ENCODE results near the gene PPP3CA.
"Not testable (repeated sequence)": the region's sequence is repeated elsewhere in the genome, so short reads cannot be mapped to it uniquely, and the experiment has no call there.

Gene PPP3CA

DNA sequence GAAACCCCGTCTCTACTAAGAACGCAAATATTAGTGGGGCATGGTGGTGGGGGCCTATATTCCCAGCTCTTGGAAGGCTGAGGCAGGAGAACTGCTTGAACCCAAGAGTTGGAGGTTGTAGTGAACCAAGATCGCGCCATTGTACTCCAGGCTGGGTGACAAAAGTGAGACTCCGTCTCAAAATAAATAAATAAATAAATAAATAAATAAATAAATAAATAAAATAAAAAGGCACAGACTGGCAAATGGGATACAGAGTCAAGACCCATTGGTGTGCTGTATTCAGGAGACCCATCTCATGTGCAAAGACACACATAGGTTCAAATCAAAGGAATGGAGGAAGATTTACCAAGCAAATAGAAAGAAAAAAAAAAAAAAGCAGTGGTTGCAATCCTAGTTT is 216.3 kb downstream of the PPP3CA start:
- DNase-seq: not testable (repeated sequence)

DNA sequence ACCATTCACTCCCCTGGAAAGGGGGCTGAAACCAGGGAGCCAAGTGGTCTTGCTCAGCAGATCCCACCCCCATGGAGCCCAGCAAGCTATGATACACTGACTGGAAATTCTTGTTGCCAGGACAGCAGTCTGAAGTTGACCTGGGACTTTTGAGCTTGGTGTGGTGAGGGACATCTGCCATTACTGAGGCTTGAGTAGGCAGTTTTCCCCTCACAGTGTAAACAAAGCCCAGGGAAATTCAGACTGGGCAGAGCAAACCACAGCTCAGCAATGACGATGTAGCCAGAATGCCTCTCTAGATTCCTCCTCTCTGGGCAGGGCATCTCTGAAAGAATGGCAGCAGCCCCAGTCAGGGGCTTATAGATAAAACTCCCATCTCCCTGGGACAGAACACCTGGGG is 218.4 kb downstream of the PPP3CA start:
- not testable (repeated sequence) for DNase-seq

DNA sequence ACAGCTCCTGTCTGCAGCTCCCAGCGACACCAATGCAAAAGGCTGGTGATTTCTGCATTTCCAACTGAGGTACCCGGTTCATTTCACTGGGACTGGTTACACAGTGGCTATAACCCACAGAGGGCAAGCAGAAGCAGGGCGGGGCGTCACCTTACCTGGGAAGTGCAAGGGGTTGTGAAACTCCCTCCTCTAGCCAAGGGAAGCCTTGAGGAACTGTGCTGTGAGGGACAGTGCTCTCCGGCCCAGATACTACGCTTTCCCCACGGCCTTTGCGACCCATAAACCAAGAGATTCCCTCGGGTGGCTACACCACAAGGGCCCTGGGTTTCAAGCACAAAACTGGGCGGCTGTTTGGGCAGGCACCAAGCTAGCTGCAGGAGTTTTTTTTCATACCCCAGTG is 218.9 kb downstream of the PPP3CA start:
- DNase-seq: no peak

DNA sequence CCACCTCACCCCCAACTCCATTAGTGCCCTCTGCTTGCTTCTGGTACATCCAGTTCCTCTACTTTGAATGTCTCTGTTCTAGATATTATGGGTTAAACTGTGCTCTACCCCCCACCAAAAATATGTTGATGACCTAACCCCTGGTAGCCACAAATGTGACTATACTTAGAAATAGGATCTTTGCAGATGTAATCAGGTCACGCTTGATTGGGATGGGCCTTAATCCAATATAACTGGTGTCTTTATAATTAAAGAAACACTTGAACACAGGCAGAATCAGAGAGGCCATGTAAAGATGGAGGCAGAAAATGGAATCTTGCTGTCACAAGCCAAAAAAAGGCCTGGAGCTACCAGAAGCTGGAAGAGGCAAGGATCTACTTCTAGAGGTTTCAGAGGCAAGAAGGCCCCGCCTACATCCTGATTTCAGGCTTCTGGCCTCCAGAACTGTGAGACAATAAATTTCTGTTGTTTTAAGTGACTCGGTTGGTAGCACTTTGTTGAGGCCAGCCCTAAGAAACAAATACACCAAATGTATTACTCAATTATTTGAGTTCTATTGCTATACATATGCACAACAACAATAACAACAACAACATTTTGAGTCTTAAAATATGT is 220.0 kb downstream of the PPP3CA start:
- DNase-seq: no peak

GRCh38 chr4:101126059-101126458 is 221.3 kb downstream of the PPP3CA start:
- DNase-seq: no peak

DNA sequence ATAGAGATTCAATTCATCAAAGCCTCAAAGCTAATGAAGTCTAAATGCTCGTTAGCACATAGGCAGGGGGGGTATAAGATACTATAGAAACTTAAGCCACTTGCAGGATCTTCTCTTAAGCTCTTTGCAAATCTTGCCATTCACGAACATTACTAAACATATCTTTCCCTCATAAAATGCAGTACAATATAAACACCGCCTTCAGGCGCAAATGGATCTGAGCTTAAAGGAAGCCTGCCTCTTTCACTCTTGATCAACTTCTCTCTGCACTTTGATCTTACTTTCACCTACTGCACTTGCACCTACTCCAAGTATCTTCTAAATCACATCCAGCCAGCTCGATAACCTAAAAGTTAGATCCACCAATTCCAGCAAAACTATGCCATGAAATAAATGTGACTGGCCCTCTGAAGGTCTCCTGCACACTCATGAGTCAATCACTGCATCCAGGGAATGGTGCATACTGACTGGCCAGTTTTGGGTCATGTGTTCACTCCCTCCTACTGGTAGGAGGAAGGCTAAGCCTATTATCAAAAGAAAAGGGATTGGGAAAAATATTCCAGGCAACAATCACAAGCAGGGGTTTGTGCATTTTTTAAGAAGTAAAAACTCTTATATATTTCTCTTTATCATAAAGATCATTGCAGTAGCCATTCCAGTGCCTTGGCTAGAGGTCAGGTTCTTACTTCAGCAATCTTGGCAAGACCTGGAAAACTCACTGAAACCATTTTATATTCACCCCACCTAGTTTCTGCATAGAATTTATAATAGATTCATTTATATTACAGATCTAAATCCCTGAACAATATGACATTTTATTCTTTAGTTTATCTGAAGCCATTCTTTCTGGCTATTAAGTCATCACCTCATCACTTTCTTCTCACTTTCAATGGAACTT is 222.0 kb downstream of the PPP3CA start:
- DNase-seq: no peak

DNA sequence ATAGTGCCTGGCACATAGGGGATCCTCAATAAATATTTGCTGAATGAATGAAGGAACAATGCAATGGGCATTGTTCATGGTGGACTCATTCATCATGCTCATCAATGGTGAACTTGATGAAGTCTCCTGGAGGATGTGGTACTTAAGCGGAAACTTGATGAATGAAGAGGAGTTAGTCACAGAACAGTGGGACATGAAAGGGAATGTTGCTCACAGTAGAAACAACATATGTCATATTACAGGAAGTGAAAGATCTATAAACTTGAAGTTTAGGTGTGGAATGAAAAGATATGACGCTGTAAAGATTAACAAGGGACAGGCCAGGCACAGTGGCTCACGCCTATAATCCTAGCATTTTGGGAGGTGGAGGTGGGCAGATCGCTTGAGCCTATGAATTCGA is 224.1 kb downstream of the PPP3CA start:
- no peak for DNase-seq

DNA sequence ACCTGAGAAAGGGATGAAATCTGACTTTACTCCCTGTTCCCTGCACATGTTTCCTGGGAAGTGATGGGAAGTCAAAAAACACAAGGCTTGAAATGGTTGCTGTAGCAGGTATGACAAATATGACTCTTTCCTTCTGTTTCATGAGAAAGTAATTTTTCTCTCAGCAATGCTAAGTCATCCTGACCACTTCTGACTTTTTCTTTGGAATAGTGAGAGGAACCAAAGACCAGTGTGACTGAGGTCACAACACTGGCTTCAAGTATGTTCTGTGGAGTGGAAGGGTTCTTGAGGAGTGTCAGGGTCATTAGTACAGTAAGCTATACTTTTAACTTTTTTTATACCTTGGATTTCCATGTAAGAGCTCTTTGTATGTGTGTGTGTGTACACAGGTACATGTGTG is 225.3 kb downstream of the PPP3CA start:
- DNase-seq: no peak

GRCh38 chr4:101119141-101119540 is 228.2 kb downstream of the PPP3CA start:
- no peak for DNase-seq

DNA sequence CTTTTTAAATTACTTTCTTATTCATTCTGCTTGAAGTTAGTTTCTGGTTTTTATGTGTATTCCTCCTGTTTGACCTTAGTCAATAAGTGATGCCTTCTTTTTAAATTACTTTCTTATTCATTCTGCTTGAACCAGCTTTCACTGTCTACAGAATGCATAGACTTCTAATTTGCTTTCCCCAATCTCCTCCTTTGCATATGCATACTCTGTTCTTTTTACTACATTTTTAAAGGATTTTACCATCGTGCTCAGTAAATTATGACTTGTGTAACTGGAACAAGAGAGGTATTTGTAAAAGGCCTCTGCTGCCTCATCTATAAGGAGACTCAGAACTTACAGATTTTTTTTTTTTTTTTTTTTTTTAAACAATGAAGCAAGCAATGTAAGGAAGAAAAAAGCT is 228.7 kb downstream of the PPP3CA start:
- DNase-seq: no peak

DNA sequence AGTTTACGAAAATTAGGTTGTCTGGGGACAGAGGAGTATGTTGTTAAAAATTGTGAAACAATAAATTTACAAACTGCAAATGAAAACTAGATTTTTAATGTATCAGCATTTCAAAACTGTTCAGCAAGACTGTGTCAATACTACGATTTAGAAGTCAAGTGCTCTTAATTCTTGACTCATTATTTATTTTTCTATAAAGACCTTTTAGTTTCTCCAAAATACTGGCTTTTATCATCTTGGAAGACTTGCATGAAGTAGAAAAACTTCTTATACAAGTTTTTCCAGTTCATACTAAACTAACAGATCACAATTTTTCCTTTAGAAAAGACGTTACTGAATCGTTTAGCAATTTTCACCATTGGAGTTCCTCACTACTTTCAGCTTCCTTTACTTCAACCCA is 231.4 kb downstream of the PPP3CA start:
- no peak for DNase-seq

DNA sequence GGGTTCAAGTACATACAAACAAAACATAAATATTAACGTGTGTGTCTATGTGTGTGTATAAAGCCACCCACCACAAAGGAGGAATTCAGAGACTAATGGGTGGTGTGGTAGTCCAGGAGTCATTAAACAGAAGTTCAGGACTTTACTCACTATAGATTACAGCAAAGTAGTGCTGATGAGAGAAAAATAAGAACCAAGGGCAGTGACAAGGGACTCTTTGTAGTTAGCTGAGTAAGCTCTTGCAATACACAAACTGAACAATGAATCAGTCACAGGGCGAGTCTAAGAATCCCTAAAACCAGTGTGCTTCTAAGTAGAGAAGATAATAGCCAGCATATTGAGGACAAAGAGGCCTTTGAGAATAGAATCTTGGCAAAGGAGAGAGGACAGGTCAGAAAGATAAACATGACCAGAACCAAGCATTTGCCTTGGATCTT is 232.4 kb downstream of the PPP3CA start:
- no peak for DNase-seq

DNA sequence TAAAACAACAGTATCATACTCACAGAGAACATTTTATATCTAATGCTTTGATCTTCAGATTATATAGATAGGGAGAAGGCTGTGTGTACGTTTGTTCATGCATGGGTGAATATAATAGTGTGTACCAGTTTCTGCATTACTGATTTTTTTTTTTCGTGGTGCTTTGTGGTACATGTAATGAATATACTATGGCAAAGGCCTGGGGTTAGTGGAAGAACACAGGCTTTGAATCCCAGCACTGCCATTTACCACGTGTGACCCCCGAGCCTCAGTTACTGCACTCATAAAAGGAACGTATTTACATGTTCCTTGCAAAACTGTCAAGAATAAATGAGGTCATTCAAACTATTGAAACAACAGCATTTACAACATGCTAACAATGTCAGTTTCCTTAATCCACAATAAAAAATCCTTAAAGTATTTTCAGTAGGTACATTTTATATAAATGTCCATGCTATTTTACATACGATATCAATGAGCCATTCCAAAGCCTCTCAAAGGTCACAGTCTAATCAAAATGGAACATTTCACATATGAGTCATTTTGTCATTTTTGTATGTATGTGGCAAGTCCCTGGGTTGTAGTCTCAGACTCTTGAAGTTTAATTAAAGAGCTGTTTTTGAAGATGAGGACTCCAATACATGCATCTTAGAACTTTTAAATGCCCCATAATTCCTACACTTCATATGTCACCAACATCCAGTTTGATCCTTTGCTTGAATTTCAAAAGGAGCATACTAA is 242.8 kb downstream of the PPP3CA start:
- no peak for DNase-seq

DNA sequence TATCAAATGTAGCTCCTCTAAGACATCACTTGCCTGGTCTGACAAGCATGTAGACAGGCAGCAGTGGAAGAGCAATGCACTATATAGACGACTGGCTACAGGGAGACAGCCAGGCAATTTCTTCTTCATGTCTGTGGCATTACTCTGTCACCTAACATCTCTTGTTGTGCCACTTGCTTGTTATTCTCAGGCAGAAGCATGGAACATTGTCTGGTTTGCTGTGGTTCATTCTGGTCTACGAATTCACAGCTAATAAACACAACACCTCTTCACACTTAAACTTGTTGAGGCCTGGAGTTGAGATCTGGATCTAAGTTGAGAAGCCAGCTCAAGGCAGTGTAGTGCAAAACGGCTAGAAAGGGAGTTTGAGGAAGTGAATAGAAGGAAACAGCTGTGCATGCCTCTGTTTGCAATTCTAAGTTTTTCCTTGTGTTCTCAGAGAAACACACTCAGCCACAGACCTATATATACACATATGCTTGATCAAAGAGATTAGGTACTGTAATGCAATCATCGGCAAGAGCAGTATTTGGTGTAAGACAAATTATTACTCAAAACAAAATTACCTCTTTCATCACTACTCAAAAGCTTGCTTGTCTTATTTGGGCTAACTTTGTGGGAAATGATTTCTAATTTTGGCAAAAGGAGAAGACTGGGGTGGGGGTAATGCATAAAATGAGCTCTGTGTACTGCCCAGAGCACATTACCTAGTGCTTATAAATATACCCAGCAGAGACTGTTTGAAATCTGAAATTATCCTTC is 243.8 kb downstream of the PPP3CA start:
- DNase-seq: no peak

DNA sequence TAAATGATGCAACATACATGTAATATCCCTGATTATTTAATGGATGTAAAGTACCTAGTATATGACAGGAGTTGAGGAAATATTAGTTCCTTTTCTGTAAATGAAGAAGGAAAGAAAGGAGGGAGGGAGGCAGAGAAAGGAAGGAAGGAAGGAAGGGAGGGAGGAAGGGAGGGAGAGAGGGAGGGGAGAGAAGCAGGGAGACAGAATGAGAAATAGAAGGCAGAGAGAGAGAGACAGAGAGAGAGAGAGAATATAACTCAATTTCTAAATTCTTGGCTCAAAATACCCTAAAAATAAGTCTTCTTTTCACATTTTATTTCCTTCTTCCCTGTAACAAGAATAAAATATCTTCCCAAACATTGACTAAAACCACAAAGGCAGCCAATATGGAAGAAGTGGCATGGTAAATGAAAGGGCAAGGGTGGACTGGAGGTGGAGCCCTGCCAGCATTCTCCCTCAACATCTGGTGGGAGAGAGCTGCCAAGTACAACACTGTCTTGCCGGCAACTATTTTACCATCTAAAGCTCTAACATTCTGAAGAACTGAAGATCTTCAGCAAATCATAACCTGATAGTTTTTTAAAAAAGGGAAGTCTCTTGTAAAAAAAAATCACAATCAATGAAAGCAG is 245.1 kb downstream of the PPP3CA start:
- DNase-seq: no peak

- no peak for DNase-seq
These were observed 246.3 kb downstream of the PPP3CA start for GRCh38 chr4:101101072-101101471.

DNA sequence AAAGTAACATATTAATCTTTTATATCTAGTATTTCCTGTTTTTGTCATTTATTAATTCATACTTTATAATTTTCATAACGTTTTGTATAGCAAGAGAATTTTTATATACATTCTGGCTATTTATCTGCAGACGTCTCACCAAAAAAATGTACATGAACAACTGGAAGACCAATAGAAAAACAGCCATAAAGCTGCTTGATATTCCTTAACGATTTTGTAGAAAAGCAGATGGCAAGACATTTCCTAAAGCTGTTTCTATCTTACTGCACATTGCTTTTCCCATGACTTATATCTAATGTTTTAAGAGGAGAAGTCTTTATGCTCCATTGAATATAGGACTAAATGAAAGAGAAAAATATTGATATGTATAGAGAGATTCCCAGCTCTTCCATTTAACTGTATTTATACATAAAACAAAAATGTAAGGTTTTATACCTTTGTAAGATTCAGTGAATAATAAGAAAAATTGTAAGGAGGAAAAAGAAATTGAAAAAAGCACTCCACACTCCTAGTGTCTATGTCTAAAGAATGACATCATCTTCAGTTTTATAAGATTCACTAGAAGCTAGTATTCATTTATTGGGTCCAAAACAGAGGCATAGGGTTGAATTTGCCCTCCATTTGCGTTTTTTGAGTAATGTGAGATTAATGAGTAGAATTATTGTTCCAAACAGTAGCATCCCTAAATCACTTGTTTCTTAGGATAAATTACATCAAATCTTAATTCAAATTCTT is 248.5 kb downstream of the PPP3CA start:
- DNase-seq: no peak

GRCh38 chr4:101092609-101093008 is 254.7 kb downstream of the PPP3CA start:
- DNase-seq: not testable (repeated sequence)

- no peak for DNase-seq
These were observed 258.2 kb downstream of the PPP3CA start for GRCh38 chr4:101089168-101089567.

DNA sequence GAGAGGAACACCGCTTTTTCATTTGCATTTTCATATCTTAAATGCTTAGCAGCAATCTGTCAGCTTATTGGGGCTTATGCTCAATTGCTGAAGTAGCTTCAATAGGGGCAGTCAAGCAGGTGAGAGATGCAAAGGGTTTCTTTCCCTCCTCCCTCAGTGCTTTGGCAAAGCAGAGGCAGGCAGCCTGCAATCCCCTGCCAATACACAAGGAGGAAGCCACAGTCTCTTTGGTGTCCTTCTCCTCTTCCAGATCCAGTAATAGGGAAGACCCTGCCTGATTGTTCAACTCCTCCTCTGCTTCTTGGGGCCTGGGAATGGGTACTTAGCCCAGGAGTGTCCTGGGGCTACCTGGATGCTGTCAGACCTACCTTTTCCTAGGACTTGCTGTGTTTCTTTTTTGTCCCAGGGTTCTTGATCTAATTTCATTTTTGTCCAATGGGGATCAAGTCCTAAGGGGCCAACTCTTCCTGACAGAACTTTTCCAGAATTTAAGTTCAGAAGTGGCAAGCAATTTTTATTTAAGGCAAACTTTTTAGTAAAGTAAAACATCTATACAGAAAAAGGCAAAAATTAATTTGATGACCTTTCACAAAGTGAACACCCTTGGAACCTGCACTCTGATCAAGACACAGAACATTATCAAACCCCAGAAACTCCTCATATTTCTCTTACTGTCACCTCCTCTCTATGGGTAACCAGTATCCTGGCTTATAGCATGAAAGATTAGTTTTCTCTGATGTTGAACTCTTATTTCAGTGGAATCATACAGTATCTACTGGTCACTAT is 260.3 kb downstream of the PPP3CA start:
- DNase-seq: no peak

DNA sequence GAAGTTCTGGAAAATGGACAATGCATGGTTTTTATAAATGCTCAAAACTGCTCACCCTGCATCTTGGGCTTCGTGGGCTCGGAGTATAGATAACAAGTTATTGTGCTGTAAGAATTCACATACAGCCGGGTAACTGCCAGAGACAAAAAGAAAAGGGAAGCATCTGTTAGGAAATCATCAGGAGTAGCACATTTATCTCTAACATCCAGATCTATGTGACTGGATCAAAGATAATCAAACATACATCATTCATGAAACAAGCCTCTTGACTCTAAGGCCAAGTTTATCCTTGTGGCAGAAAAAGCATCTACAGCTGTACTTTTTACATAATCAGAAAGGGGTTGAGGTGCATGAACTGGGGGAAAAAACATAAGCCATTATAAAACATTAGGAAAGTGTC is 264.2 kb downstream of the PPP3CA start:
- no peak for DNase-seq

All from stimulated activated CD4-positive, alpha-beta T cell treated with anti-CD3 and anti-CD28 coated beads, Interleukin-2, amount 100 ng/mL, for 24 hours (primary cell).